NCI-H345 (cell line): ENCODE measurements around the gene SLC25A45.
"Not testable (repeated sequence)": the region's sequence is repeated elsewhere in the genome, so short reads cannot be mapped to it uniquely, and the experiment has no call there.

Source experiments
- DNase-seq: peaks from one replicate; lab custom pipeline; 2025; lab: John Stamatoyannopoulos, UW

The SLC25A45 gene

DNA sequence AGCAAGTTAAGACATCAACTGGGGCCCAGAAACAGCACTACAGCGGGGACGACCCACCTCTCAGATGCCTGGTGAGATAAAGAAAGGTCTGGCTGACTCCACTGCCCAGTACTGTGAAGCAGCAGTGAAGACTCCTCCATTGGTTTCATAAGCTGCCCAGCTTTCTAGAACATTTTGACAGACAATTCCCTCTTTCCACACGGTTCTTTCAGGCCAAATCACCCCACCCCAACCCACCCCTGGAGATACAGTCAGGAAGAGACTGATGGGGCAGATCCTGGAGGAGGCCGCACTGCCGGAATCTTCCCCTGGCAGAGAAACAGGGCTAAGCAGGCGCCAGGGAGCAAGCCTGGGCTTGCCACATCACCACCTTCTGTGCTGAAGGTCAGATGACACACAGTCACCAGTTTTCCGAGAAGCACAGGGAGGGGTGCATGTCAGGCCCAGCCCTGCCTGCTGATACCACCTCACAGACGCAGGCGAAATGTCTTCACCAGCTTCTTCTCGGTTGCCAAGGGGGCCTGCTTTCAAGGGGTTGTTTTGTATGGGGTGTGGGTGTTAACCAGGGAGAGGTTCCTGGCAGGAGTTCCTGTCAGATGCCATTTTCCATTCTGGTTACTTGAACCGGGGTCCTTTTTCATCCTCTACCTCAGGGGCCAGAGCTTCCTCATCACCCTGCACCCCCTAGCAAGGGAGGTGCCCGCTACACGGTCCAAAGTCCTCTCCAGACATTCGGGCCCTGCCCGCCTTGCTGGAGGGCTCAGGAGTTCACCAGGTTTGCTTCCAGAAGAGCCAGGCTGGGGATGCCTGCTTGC, 38.7 kb upstream of the SLC25A45 start:
- peak; percentile 79 for DNase-seq

DNA sequence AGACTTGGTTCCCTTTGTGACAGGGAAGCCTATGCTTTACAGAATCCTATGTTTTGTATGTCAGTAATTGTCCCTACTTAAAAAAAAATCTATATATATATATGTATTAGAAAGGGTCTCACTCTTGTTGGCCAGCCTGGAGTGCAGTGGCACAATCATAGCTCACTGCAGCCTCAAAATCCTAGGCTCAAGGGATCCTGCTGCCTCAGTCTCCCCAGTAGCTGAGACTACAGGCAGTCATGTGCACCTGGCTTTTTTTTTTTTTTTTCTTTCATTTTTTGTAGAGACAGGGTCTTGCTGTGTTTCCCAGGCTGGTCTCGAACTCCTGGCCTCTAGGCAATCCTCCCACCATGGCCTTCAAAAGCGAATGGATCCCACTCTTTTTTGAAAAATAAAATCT, 38.1 kb upstream of the SLC25A45 start:
- DNase-seq: no peak

DNA sequence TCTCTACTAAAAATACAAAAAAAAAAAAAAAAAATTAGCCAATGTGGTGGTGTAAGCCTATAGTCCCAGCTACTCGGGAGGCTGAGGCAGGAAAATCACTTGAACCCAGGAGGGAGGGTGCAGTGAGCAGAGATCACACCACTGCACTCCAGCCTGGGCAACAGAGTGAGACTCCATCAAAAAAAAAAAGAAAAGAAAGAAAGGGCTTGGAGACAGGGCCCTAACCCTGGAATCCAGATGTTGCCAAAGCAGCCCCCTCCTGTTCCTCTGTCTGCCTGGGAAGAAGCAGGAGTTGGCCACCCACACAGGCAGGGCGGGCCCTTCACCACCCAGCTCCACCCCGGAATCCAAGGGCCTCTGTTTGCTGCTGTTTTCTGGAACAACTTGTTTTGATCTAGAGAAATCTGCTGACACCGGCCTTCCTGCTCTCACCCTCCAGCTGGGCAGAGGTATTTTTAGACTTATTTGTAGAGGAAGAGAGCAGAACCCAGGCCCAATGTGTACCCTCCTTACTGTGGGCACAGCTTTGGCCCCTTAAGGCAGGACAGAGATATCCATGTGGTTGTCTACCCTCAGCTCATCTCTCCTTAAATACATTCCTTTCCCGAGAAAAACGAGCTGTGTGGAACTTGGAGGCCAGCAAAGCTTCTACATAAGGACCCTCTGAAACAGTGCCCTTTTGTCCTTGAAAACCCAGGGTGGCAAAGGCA, 37.5 kb upstream of the SLC25A45 start:
- DNase-seq: peak; percentile 49

GRCh38 chr11:65419460-65419771, 37.0 kb upstream of the SLC25A45 start:
- no peak for DNase-seq

GRCh38 chr11:65418681-65419459, 36.4 kb upstream of the SLC25A45 start:
- DNase-seq: peak; percentile 94

DNA sequence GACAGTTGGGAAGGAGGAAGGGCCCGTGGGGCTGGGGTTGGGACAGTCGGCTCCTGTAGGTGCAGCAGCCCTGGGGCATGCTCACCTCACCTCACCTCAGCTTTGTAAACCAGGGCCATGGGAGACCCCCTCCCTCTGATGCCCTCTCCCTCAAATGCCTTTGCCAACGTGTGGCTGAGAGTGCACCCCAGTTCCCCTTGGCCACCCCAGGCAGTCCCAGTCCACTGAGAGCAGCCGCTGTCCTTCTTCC, 35.9 kb upstream of the SLC25A45 start:
- no peak for DNase-seq

DNA sequence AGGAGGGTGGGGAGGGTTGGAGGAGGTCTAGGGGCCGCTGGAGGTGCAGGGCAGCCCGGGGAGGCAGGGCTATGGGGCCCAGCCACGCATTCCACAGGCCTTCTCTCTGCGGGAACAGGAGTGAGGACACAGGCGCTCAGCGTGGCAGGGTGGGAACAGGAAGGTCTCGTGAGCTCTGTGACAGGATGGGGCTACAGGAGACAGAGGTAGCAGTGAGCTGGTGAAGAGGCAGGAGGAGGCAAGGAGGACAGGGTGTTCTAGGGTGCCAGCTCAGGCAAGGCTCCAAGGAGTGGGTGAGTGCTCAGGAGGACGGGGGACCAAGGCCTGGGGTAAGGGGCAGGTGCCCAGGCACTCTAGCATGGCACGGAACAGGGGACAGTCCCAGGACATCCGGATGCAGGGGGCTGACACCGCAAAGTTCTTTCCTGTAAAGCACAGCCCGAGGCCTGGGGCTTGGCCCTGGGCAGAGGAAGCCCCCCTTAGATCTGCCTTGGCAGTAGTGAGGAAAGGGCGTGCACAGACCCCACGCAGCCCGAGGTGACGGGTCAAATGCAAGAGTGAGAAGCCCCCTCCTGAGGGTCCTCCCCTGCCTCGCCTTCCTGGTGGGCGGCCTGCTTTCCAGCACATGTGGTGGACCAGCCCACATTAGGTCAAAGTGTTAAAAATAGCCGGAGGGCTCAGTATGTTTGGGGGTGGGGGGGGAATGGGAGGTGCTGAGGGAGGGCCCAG, 35.4 kb upstream of the SLC25A45 start:
- DNase-seq: no peak

DNA sequence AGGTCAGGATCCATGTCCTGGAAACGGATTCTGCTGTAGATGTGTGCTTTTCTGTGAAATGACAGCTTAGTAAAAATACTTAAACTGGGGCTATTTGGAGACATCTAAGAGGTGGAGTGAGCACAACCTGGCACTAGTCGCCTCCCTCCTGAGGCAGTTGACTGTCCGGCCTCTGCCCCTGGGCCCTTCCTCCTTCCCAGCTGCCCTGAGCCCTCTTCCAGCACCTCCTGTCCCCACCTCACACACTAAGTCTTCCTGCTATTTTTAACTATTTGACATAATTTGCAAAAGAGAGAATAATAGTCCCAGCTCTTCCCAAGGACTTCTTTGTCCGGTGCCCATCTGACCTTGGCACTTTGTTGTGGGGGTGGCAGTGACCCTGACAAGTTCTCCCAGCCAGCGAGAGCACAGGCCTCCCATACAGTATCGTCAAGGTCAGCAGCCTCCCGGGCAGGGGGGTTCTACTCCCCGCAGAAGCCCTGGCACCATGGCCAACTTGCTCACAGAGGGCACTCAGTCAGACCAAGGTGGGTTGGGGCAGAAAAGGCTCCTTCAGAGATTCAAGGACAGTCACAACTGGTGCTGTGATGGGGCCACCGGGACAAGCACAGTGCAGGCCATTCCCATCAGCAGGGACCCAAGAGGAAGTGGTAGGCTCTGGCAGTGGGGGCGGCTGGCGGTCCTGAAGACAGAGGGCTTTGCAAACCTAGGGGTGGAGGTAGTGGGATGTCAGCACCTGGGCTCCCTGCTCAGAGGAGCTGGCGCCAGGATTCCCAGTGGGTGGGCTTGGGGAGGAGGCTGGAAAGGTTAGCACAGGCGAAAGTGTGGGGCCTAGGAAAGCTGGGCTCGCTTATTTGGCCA, 34.6 kb upstream of the SLC25A45 start:
- DNase-seq: no peak

- peak; percentile 85 for DNase-seq
These were observed 33.9 kb upstream of the SLC25A45 start for GRCh38 chr11:65416341-65416824.

- DNase-seq: no peak
These were observed 33.3 kb upstream of the SLC25A45 start for GRCh38 chr11:65415499-65416340.

DNA sequence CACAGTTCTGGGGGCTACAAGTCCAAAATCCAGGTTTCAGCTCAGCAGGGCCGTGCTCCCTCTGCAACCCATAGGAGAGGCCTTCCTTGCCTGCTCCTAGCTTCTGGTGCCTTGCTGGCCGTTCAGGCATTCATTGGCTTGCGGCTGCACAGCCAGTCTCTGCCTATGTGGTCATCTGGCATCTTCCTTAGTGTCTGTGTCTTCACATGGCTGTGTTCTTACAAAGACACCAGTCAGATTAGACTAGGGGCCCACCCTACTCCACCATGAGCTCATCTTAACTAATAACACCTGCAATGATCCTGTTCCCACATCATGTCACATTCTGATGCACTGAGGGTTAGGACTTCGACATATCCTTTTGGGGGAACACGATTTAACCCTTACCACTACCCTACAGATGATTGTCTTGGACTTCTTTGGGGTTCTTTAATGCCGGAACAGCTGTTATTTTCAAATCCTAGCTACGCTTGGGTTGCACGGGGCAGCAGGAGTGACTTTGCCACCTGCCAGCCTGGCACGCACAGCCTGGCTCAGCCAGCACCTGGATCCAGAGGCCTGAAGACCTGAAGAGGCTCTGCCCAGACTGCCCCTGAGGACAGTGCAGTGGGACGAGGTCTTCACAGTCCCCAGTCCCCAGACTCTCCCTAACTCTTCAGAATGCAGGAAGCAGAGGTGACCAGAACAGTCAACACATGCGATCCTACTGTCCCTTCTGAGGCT, 32.5 kb upstream of the SLC25A45 start:
- DNase-seq: no peak

DNA sequence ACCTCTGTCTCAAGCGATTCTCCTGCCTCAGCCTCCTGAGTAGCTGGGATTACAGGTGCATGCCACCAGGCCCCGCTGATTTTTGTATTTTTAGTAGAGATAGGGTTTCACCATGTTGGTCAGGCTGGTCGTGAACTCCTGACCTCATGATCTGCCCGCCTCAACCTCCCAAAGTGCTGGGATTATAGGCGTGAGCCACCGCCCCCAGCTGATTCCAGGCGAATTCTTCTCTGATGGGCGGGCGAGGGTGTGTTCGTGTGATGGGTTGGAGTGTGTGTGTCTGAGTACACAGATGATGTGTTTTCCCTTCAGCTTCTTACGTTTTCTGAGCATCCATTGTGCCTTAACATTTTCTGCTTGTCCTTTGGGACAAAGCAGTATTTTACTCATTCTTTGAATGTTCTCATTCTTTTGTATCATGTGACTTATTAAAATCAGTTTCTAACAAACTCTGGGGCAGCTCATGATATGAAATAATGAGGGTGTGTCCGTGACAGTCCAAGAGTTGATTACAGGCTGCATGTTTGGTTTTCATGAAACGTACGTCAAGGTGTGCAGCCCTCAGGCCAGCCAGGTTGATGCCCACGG, 30.7 kb upstream of the SLC25A45 start:
- DNase-seq: not testable (repeated sequence)

- no peak for DNase-seq
These were observed 30.0 kb upstream of the SLC25A45 start for GRCh38 chr11:65412271-65413076.

DNA sequence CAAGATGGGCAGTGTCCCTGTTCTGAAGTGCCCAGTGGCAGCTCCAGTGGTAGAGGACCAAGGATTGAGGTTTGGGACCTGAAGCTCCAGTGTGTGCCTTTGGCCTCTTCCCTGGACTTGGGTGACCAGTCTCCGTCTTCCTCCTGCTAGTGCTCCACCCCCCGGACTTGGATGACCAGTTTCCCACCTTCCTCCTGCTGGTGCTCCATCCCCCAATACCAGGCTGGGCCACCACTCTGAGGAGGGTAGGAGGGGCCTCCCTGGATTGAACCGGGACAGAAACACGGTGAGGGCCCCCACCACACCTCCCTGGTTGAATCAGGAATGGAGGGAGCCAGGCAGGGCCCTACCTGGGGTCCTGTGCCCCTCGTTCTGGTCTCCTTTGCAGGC, 29.2 kb upstream of the SLC25A45 start:
- no peak for DNase-seq

GRCh38 chr11:65410936-65411680, 28.7 kb upstream of the SLC25A45 start:
- no peak for DNase-seq

- DNase-seq: no peak
These were observed 22.3 kb upstream of the SLC25A45 start for GRCh38 chr11:65404638-65405339.

DNA sequence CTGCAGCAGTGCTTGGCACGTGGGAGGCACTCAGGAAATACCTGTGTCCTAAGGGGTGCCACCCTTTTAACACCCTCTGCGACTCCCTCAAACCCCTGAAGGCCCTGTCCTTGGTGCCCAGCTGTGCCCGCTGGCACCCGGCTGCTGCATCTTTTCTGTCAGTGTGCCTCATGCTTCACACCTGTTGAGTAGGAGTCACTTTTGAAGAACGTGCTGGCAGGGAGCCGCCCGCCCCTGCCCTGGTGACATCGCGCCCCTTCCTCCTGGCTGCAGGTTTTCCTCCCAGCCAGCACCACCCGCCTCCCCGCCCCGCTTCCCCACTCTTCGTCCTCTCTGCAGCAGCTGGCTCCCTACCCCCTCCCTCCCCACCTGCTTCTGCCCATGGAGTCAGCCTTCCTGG, 21.8 kb upstream of the SLC25A45 start:
- DNase-seq: no peak
